ENCODE data around the gene ACACA.

The ACACA gene

DNA sequence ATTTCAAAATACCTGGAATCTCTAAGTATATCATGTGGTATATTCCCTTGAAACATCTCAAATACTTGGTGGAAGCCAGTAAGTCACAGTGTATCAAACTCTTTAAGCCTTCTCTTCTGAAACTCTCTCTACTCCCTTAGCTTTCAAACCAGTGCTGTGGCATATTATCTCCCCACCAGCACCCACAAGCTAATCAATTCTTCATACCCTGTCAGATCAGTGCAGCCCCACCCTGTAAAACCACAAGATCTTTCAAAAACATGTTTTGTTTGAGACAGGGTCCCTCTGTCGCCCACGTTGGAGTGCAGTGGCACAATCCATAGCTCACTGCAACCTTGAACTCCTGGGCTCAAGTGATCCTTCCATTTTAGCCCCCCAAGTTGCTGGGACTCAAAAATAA is 122.4 kb downstream of the ACACA start:
- no peak for DNase-seq

DNA sequence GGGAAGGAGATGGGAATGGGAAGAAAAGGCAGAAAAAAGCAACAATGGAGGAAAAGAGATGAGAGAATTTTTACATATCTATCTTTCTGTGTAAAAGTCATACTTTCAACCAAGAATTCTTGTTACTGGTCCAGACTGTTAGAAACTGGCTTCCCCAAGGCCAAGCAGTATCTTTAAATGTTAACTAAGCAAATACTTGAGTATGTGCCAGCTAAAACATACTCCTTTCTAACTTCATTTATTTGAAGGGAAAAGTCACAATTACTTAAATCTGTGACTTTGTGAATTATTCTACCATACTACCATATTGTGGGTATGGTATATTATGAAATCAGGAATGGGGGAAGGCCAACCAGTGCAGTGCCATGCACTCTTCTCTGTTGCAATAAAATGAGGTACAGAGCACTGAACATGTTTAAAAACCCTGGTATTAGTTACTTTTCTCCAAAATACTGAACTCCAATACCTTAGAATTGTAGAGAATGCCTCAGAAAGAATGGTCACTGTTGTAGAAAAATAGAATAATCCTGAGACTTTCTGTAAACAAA is 123.1 kb downstream of the ACACA start:
- no peak for DNase-seq

DNA sequence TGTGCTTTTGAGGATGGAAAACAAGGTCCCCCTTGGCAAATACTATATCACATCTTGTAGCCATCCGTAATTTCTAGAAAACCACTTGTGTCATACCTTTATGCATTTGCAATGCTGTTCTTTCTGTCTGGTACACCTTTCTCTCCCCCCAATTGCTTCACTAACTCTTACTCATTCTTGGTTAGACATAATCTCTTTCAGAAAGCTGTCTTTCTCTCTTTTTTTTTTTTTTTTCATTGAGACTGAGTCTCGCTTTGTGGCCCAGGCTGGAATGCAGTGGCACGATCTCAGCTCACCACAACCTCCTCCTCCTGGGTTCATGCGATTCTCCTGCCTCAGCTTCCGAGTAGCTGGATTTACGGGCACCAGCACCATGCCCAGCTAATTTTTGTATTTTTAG is 125.8 kb downstream of the ACACA start:
- no peak for DNase-seq

DNA sequence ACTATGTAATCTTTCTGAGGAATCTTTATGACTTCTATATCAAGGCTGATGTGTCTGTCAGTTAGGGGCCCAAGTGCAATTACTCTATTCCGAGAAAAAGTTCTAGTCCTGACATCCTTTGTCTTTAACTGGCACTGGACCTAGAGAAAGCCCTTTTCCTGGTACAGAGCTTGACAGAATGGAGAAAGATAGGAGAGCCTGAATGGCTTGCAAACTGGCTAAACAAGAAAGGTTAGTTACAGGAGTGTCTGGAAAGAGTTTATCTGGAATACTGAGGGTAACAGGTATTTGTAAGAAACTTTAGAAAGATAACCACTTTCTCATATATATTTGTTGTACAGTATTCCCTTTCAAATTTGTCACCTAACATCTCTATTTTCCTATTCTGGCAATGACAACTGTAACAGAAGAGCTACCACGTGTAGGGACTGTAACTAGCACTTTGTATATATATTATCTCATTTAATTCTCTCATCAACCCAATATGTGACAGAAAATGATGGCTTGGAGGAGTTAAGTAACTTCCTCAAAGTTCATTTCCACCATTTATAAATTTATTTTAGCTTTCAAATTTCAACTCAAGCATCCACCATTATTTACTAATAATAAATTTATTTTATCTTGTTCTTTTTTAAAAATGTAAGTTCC is 128.3 kb downstream of the ACACA start:
- no peak for DNase-seq

DNA sequence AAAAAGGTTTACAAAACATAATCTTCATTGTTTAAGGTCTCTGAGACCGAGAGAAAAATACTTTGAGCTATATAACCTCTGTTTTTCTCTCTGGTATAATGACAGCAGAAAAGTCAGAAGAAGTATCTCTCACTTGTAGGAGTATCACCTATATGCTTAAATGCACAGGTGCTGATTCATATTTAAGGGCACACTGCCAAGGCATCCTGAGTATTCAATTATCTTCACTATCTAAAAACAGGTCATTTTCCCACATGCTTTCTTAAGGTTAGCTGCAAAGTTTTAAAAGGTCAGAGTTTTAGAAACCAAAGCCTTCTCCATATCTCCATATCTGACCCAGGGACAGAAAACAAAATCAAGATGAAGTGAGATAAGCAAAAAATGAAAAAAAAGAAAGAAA is 130.2 kb downstream of the ACACA start:
- no peak for DNase-seq

DNA sequence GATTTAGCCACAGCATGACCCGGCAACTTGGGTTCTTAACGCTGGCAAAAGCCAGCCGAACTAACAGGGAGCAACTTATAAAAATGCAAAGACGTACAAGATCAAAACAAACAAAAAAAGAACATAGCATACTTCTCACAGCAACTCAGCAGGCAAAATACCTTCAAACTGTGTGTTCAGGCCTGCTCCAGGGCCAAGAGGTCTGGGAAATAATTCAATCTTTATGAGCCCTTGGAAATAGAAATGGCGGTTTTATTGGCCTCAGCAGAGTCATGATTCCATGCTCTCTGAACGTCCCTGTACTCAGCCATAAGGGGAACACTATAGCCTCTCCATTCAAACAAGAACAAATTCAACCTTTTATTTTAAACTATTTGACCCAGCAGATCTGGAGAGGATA is 132.2 kb downstream of the ACACA start:
- no peak for DNase-seq

DNA sequence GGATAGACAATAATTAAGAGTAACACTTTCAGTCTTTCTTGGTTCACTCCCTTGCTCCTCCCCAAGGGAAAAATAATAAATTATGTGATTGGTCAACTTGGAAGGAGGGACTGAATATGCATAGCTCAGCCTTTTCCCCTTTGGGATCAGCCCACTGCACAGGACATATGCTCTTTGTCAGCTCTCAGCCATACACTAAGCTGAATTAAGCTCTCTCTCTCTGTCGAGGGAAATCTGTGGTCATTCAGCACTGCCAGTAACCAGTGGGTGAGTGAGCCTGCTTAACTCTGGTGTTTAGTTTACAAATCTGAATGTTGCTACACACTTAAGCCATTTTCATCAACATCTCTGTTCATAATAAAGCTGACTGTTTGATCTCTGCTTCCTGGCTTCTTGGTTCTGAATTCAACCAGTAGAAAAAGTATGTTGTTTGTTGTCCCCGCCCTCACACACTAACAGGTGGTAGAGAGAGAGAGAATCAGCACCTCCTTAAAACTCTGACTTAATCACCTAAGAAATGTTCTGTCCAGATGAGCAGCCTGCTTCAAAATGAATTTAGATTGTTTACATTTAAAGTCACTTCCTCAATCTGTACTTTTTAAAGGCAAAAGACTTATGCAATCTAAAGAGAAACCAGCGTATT is 133.1 kb downstream of the ACACA start:
- no peak for DNase-seq

DNA sequence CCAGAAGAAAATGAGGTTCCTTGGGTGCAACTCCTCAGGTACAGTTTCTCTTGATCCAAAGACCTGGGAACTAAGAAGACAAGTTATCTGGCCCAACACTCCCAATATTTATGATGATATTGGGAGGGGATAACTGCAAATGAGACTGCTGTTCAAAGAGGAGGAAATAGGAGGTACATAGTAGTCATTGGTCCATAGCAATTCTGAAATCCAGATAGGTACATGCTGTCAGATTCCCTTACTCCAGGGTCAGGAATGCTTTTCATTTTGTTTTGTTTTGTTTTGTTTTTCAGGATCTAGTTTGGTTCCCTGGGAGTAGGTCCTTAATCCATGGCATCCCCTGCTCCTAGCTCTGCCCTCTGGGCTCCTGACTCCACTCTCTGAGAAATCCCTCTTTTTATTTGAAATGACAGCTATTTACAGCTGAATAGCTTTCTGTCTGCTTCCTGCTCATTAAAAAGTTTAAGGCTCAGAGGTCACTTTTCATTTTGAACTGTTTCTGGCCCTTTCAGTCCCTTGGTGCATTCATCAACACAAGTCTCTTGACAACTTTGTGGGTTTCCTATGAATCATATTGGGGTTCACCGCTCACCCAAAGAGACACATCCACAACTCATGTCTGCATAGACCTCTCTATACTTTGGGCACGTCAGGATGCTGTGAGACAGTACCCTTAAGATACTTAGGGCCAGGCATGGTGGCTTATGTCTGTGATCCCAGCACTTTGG is 141.0 kb downstream of the ACACA start:
- DNase-seq = no peak

DNA sequence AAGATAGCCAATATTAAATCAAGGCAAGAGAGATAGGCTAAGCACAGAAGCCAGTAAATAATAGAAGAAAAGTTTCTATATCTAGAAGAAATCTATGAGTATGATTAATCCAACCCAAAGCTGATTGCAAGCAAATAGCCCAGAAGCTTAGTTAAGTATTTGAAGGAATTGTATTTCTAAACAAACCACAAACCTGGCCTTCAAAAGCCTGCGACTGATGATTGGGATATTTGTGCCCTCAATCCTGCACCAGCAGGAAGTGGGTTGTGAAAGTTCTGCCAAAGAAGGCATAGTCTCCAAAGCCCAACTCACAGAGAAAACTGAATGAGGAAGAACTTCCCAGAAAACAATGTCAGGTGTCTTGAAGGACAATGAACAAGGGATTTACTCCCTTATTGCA is 145.3 kb downstream of the ACACA start:
- DNase-seq = no peak

DNA sequence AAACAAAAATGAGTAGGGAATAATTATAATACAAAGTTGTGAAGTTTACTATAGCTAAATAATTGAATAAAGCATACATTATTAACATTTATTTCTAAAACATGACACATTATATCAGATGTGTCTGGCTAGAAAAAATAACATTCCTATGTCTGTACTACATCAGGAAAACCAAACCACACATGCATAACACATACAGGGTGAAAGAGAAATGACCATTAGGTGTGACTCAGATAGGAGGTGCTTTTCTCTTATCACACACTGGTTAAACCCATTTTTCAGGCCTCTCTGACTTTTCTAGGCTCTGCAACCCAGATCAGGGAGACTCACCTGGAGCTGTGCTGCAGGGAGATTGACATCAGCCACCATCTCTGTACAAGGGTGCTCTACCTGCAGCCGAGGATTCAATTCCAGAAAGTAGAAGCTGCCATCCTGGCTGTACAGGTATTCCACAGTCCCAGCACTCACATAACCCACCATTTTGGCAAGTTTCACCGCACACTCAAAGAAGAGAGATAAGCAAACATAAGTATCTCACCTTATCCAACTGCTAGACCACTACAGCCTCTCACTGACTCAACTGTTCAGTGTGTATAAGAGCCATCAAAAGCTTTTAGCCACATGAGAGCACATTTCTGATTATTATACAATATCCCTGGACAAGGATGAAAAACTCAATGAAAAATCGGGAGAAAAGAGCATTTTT is 147.5 kb downstream of the ACACA start:
- DNase-seq = no peak

DNA sequence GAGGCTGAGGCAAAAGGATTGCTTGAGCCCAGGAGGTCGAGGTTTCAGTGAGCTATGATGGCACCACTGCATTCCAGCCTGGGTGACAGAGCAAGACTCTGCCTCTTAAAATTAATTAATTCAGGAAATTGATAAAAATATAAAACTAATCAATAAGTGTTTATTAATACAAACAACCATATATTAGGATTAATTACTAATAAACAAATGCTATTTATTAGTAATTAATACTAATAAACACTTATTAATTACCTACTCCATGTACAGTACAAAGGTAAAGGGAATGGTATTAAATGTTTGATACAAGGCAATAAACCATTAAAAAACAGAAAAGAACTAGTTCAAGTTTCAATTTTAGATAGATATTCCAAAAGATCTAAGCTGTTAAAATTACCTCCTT is 150.0 kb downstream of the ACACA start:
- no peak for DNase-seq

DNA sequence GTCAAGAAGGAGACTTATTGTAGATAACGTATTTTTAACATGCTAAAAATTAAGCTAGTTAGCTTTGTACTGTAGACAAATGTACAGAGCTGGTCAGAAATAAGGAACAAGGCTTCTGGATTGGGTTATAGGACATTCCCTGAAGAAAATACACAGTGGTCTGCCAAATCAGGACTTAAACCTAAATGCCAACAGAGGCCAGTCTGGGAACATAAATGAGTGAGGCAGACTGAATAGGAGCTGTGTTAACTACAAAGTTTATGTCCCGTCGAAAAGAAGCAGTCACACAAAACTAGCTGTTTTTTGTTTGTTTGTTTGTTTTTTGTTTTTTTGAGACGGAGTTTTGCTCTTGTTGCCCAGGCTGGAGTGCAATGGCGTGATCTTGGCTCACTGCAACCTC is 151.2 kb downstream of the ACACA start:
- no peak for DNase-seq

DNA sequence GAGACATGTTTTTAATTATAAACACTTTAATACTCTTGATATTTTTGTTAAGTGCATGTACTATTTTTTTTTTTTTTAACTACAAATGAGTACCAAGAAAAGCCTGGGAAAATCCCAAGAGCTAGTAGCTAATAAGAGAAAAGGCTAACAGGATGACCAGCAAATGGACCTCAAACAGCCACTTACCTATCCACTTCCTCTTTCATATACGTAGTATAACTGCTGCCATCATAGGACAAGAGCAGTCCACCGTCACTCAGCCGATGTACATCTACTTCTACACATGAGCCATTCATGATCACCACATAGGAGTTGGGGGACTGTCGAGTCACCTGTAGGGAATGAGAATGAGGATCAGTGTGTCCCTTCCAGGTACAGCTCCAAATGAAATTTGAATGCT is 158.8 kb downstream of the ACACA start:
- no peak for DNase-seq

DNA sequence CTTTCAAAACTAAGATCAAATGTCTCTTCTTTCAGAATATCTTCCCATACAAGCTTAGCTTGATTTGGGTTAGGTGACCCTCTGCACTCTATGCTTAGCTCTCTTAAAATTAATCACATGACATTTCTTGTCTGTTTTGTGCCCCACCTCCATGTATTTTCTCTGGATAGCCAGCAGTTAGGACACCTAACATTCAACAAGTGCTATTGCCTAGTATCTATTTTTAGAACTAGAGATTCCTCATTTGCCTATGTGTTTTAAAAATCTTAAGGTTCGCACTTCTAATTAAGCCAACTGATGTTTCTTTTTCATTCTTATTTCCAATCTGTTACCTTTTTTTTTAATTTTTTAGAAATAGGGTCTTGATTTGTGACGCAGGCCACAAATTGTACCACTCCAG is 160.6 kb downstream of the ACACA start:
- DNase-seq = no peak

DNA sequence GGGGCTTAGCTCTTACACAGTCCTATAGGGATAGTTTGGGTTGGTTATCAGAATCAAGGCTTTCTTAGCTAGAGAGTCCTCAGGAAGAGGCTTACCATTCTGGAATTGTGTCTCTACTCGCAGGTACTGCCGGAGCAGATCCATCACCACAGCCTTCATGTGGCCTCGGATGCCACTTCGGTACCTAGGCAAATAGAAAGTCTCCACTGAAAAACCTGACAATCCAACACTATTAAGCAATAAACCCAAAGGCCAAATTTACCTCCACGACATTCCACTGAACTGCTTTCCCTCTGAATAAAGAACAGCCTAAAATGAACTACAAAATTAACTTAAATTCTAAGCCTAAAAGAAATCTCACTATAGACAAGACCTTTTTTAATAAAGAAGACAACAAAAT is 166.3 kb downstream of the ACACA start:
- DNase-seq = no peak

DNA sequence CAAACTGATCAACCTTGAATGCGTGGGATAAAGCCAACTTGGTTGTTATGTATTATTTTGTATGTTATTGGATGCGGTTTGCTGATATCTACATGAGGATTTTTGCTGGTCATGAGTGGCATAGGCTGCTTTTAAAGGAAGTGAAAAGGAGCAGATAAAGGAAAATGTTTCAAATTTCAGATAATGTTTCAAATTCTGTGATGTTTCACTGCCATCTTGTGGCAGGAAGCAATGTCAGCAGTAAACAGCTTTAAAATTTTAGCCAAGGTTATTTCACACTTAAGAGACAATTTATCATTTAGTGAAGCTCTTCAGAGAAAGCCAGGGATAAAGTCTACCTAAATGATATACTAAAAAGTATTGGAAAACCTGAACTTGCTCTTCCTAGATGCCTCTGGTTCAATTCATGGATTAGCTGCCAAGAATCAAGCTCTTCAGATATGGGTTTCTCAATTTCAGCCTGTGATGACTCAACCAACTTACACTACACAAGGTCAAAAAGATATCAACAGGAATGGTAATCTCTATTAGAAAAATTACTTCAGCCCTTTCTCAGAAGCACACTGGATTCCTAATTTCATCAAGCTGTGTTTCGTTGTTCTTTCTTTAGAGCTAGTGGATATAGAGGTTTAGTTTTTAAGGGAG is 166.8 kb downstream of the ACACA start:
- no peak for DNase-seq

DNA sequence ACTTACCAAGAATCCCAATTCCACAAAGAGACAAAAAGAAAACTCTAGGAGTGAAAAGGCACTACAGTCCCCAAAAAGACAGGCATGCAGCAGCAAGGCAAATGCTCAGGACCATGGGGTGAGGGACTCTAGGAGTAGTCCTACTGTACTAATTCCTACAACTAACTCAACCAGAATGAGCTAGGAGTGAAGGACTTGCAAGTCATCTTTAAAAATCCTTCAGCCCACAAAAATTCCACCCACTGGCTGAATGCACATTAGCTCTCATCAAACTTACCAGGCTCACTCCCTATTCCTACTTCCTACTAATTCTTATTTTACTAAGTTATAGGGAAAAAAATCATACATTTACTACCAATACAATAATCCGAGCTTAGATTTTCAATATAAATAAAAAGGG is 172.5 kb downstream of the ACACA start:
- no peak for DNase-seq

DNA sequence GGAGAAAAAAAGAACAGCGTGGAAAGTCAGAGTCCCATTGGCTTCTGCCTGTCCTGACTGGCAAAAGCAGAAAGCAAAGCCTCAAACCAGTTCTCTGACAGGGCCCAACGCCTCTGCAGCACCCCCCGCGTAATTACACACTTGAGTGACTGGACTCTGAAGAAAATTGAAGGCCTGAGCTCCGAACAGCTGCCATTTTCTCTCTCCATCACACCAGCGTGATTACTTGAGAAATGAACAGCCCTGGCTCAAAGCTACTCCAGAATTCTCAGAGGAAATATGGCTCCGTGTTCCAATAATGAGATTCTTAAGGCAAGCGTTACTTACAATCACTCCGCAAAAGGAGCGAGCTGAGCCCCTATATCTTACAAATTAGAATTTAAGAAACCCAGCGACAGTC is 173.6 kb downstream of the ACACA start:
- DNase-seq = no peak

DNA sequence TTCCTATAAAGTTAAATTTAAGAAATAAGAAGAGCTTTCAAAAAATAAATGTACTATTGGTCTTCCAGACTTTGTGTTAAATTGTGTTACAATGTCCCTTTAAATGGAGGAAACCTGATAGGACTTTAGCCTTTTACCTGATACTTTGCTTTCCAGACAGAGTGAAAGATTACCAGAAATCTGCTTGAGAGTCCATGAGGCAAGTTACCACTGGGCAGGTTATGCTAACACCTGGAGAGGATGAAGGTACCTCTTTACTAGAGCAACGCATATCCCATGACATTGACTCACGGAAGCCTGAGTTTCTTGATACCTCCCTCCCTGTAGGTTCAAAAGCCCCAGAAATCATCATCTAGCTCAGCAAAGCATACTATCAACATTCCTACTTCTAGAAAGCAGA is 174.7 kb downstream of the ACACA start:
- no peak for DNase-seq

DNA sequence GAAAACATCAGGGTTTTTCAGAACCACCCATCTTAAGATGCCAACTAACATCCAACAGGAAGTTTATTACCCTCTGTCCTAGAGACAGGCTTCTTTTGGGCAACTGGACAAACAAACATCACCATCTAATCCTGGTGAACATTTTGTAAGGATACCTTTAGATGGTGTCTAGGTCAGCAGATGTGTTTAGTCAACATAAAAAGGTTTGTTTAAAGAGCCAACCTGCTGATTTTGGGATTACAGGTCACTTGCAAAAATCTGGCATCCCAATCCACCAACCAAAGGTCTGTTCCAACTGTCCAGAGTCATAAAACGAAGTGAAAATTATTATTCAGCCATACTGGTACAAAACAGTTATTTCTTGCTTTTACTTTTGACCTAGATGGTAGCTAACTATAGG is 176.0 kb downstream of the ACACA start:
- no peak for DNase-seq

DNA sequence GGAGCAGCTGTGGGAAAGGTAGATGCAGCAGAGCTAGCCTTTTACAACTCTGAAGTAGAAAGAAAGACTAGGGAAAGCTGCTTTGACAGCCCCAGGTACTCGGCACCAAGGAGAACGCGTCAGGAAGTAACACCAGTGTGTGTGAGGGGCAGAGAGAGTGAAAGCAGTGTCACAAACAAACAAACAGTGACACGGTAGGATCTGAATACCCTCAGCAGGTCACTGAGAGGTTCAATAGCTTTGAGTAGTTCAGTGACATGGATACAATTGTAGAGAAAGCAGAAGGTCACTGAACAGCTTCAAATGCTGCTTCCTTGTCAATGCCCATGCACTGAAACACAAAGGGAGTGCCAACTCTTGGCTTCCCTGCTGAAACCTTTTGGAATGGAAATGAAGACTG is 181.2 kb downstream of the ACACA start:
- no peak for DNase-seq

DNA sequence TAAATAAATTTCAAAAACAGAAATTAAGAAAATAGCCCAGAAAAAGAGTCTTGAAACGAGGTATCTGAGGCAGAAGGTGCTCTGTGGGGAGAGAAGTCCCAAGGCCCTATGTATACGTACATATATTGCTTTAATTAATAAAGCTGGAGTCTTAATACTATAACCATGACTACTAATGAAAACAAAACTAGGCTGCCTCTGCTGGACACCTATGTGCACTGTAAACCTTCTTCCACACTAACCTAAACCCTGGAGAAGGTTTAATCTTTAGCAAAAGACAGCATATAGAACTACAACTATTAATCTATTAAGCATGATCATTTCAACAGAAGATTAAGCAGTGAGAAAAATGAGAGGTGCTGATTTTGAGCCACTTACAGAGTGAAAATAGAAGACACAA is 184.8 kb downstream of the ACACA start:
- DNase-seq = no peak

DNA sequence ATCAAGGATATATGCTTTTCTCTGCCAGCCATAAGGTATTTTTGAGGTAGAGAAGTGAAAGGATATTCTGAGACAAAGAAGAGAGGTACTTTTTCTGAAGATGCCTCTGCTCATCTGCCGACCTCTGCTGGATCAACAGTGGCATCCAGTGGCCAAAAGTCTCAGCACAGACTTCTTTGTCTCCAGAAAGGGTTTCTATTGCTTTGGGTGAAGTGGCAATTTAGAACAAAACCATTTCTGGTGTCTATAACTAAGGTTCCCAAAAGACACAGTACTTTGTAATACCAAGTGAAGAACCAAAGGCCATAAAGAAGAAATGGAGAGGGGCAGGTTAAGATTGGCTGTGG is 186.1 kb downstream of the ACACA start:
- no peak for DNase-seq

Data from 8988T (cell line).